Measurements from ENCODE around the gene CYP4F11. TPM values are rescaled to one million over a fixed set of nuclear protein-coding genes. Genes with fewer than 3 reads are reported as not detected.

Gene CYP4F11
- total and polyA plus RNA-seq, 2 donors (not counting 3 experiments of a cell fraction or from before 2014, with no cell fraction given) = not detected

GRCh38 chr19:15971224-15971780 lies 37.0 kb upstream of the CYP4F11 start:
- BruUV-seq (replicated peaks) = no TSS peak
- H3K27me3 ChIP-seq (ENCODE audit: control insufficient read depth in 2 of 2, insufficient read depth in 2 of 2, low read length in 2 of 2) = no peaks in the 10 kb centered on the region
- dilution Hi-C loops (cut with MboI; ENCODE audit: extremely low pct_ligation_motif_present, low sequenced_read_pairs) (no loop called here), intact Hi-C loops (cut with micrococcal nuclease) (no loop called here)
- no peaks in the 10 kb centered on the region for H3K9me3 ChIP-seq (replicated peaks; ENCODE audit: control insufficient read depth, insufficient read depth, low read length)
- ChIA-PET POLR2A (no interaction called here), CTCF (interaction anchor here (0.6 kb wide), 1 partner anchor 21 kb away, joined by 3 read pairs; no protein-coding TSS in a partner anchor)
- TF ChIP-seq POLR2A (IDR thresholded peaks at IDR 0.05; ENCODE audit: low read depth, low read length) = no peak
- no peaks in the 10 kb centered on the region for H4K20me1 ChIP-seq (replicated peaks; ENCODE audit: control insufficient read depth, extremely low read depth, insufficient read depth, low read length)
- H3K9me1 ChIP-seq (replicated peaks; ENCODE audit: control insufficient read depth, extremely low read depth, insufficient read depth, low read length) = no peaks in the 10 kb centered on the region
- H3K4me3 ChIP-seq (replicated peaks in 1 of 3; ENCODE audit: insufficient read depth in 1 of 3, low read depth in 1 of 3, low read length in 3 of 3) = no peak overlapping the region
- H3K27ac ChIP-seq (ENCODE audit: insufficient read depth, low read depth, low read length) = no peak overlapping the region
- H3K4me1 ChIP-seq (ENCODE audit: control insufficient read depth, extremely low read depth, insufficient read depth, low read length) = no peaks in the 10 kb centered on the region
- no peak for DNase-seq (ENCODE audit: low read depth, low spot score)
- no peak overlapping the region for H3K9ac ChIP-seq (replicated peaks; ENCODE audit: extremely low read depth, insufficient read depth, low read length)
- H3K36me3 ChIP-seq (ENCODE audit: control insufficient read depth in 2 of 2, extremely low read depth in 1 of 2, insufficient read depth in 2 of 2, low read length in 2 of 2) = no peaks in the 10 kb centered on the region
- no peak overlapping the region for H3K4me2 ChIP-seq (ENCODE audit: insufficient read depth, low read length)
- no peaks in the 10 kb centered on the region for H3K79me2 ChIP-seq (ENCODE audit: control insufficient read depth, insufficient read depth, low read length)
- H2AFZ ChIP-seq (ENCODE audit: low read depth, low read length) = no peak overlapping the region
- FAIRE-seq = no peak

DNA sequence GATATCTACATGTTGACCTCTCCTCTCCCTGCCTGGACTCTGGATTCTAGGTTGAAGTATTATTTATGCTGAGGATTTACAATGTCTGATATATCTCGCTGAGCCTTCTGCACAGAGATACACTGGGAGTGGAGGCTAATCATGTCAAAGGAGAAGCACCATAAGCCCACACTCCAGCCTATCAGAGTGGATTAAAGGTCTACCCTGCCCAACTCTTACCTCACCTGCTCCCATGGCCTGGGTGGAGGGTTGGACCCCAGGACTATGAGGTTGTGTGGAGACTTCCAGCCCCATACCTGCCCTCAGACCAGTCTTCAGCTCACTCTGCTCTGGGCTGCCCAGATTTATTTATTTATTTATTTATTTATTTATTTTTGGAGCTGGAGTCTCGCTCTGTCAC lies 29.9 kb upstream of the CYP4F11 start:
- H3K4me1 ChIP-seq (ENCODE audit: control insufficient read depth, extremely low read depth, insufficient read depth, low read length) = no peaks in the 10 kb centered on the region
- DNase-seq (ENCODE audit: low read depth, low spot score) (no peak), FAIRE-seq (no peak)
- no TSS peak for BruUV-seq (replicated peaks)
- no peak for TF ChIP-seq MAX (IDR thresholded peaks at IDR 0.05; ENCODE audit: insufficient read depth, insufficient read length)
- TF ChIP-seq POLR2AphosphoS5 (IDR thresholded peaks at IDR 0.05; ENCODE audit: insufficient read depth, low read depth, low read length) = no peak
- H3K4me3 ChIP-seq (replicated peaks in 1 of 3; ENCODE audit: insufficient read depth in 1 of 3, low read depth in 1 of 3, low read length in 3 of 3) = no peak overlapping the region
- intact Hi-C loops (cut with micrococcal nuclease) (no loop called here), dilution Hi-C loops (cut with MboI; ENCODE audit: extremely low pct_ligation_motif_present, low sequenced_read_pairs) (no loop called here)
- no peak overlapping the region for H2AFZ ChIP-seq (ENCODE audit: low read depth, low read length)
- no peak overlapping the region for H3K9ac ChIP-seq (replicated peaks; ENCODE audit: extremely low read depth, insufficient read depth, low read length)
- POLR2A ChIA-PET = no interaction called here
- H3K27me3 ChIP-seq (ENCODE audit: control insufficient read depth in 2 of 2, insufficient read depth in 2 of 2, low read length in 2 of 2) = no peaks in the 10 kb centered on the region
- H3K4me2 ChIP-seq (ENCODE audit: insufficient read depth, low read length) = no peak overlapping the region
- H3K9me3 ChIP-seq (replicated peaks; ENCODE audit: control insufficient read depth, insufficient read depth, low read length) = no peaks in the 10 kb centered on the region
- no peaks in the 10 kb centered on the region for H3K36me3 ChIP-seq (ENCODE audit: control insufficient read depth in 2 of 2, extremely low read depth in 1 of 2, insufficient read depth in 2 of 2, low read length in 2 of 2)
- CTCF ChIA-PET = no interaction called here
- H3K79me2 ChIP-seq (ENCODE audit: control insufficient read depth, insufficient read depth, low read length) = no peaks in the 10 kb centered on the region
- H4K20me1 ChIP-seq (replicated peaks; ENCODE audit: control insufficient read depth, extremely low read depth, insufficient read depth, low read length) = no peaks in the 10 kb centered on the region
- H3K9me1 ChIP-seq (replicated peaks; ENCODE audit: control insufficient read depth, extremely low read depth, insufficient read depth, low read length) = no peaks in the 10 kb centered on the region
- no peak overlapping the region for H3K27ac ChIP-seq (ENCODE audit: insufficient read depth, low read depth, low read length)

Measured in endothelial cell of umbilical vein (primary cell).